Breast epithelium (tissue), 4 donors: ENCODE data around the gene EIF5A2. TPM values are rescaled to one million over a fixed set of nuclear protein-coding genes. Genes with fewer than 3 reads are reported as not detected.

ENCODE experiments used
- DNase-seq, 2 donors: peaks; one replicate each; pipeline ENCODE4 v3.0.0-alpha.2; 2019; ENCODE audit warnings: low spot score in 2 of 2
- H3K27ac ChIP-seq, 2 donors: fragments of 200-600 bp; sonication (generic) in 1 of 2; one replicate each; pipeline ENCODE4 v1.5.1; 2016 to 2019; ENCODE audit warnings: mild to moderate bottlenecking in 1 of 2
- H3K27me3 ChIP-seq, 2 donors: fragments of 200-600 bp; sonication (generic) in 1 of 2; one replicate each; pipeline versions ENCODE4 v1.5.1 to v1.6.0; 2017 to 2019; ENCODE audit warnings: control low read depth in 1 of 2, mild to moderate bottlenecking in 1 of 2
- H3K36me3 ChIP-seq: fragments of 200-600 bp; one replicate; pipeline ENCODE4 v1.5.1; 2019
- H3K4me1 ChIP-seq, 2 donors: fragments of 200-600 bp; sonication (generic); one replicate each; pipeline ENCODE4 v1.5.1; 2016 to 2019; ENCODE audit warnings: control low read depth in 1 of 2
- H3K4me3 ChIP-seq, 3 donors: fragments of 200-600 bp; sonication (generic); 1 replicate in 2 of 3; 2 replicates in 1 of 3; pipeline ENCODE4 v1.5.1; 2016 to 2019; ENCODE audit warnings: mild to moderate bottlenecking in 3 of 3, moderate library complexity in 2 of 3
- H3K9me3 ChIP-seq, 2 donors: fragments of 200-600 bp; sonication (generic) in 1 of 2; one replicate each; pipeline ENCODE4 v1.5.1; 2016 to 2019; ENCODE audit warnings: control low read depth in 1 of 2
- CTCF ChIP-seq, 3 donors: fragments of 450-650 bp; IDR thresholded peaks; one replicate each; pipeline ENCODE4 v1.5.1; 2016 to 2017; ENCODE audit warnings: antibody characterized with exemption in 3 of 3, mild to moderate bottlenecking in 3 of 3, moderate library complexity in 3 of 3
- POLR2A ChIP-seq: fragments of 450-650 bp; IDR thresholded peaks from one replicate; pipeline ENCODE4 v1.6.1; 2016; ENCODE audit warnings: antibody characterized with exemption, mild to moderate bottlenecking, moderate library complexity
- POLR2AphosphoS5 ChIP-seq, 3 donors: sonication (generic); formaldehyde crosslinking; IDR thresholded peaks; one replicate each; pipeline ENCODE4 v1.6.1; 2017; ENCODE audit warnings: antibody characterized with exemption in 3 of 3
- intact Hi-C: fragments of 100-400 bp; cut with DNase I; formaldehyde crosslinking; loops from one replicate; pipeline ENCODE4 v1.15.1; 2023; ENCODE audit warnings: low total_unique reads
- total RNA-seq, 3 donors: library from RNA; depleted of rRNA; stranded (reverse); fragments of >200 nt; gene quantifications; one replicate each; pipeline ENCODE4 v1.1.0, GENCODE V29; 2016

The EIF5A2 gene
- 1 to 10 TPM; 4.7 to 7.4 (median 5.2) TPM for total RNA-seq

DNA sequence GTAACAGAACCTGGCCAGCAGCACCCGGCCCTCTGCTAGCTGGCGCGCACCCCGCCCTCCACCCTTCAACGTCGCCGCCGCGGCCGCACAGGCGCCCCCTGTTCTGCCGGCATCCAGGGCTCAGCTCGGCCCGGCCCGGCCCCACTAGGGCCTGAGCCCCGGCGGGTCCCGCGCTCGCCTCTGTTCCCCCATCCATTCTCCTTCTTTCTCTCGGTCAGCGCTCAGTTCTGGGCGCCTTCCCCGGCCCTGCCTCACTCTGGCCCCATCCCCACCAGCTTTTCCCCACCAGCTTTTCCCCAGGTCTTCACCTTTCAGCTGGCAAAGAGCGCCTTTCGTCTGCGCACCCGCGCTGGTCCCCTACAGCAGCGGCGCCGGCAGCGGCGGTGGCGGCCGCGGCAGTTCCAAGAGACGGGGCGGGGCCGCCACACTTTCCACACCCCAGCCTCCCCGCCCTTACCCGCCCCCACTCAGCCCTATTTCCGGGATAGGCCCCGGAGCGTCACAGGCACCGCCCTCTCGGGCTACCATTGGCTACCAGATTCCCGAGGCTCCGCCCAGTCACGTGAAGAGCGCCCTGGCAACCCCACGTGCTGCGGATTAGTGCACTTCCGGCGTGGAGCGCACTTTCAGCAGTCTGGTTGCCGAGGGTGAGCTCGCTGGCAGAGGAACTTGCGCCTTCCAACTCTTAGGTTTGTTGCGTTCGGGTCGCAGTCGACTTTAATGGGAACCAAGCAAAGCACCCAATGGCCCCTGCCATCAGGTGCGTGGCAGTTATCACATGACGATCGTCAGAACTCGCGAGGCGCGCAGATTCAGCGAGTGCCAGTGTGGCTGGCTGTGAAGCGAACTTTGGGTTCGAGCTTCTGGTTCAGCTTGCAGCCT lies at the start of gene EIF5A2:
Gene EIF5A2 (minus strand): TSS at position 403 of the 882 bp plus-strand sequence. CDS start 831 bp downstream, outside the sequence.
- Histone ChIP-seq H3K36me3 (no peaks in the 10 kb centered on the region), H3K27me3 (no peaks in the 10 kb centered on the region), H3K27ac (peak within 1 kb of the TSS; percentile 57 to 63), H3K4me3 (peak within 1 kb of the TSS; percentile 72 to 74 (median 73)), H3K9me3 (peaks cover 7 to 25% of the 10 kb centered on the region in 2 donors), H3K4me1 (no peaks in the 10 kb centered on the region)
- TF ChIP-seq CTCF (IDR thresholded peaks at IDR 0.05) (no peak), POLR2AphosphoS5 (IDR thresholded peaks at IDR 0.05) (peak; percentile 37 to 92 (median 52)), POLR2A (peak; percentile 12)
- intact Hi-C loops = no loop called here
- peak; percentile 87 to 88 for DNase-seq

- DNase-seq = no peak
- no peak for TF ChIP-seq CTCF (IDR thresholded peaks at IDR 0.05)
- TF ChIP-seq POLR2AphosphoS5 (IDR thresholded peaks at IDR 0.05) = no peak
- no peak for TF ChIP-seq POLR2A
- H3K27ac ChIP-seq = no peak overlapping the region
- no peaks in the 10 kb centered on the region for H3K36me3 ChIP-seq
- intact Hi-C loops = no loop called here
- H3K4me1 ChIP-seq = no peaks in the 10 kb centered on the region
- no peaks in the 10 kb centered on the region for H3K27me3 ChIP-seq
- no peak overlapping the region for H3K4me3 ChIP-seq
- H3K9me3 ChIP-seq = no peaks in the 10 kb centered on the region
Measured at GRCh38 chr3:170956647-170957046, 48.2 kb upstream of the EIF5A2 start.

GRCh38 chr3:170953736-170954135 lies 45.3 kb upstream of the EIF5A2 start:
- no peaks in the 10 kb centered on the region for H3K4me1 ChIP-seq
- H3K9me3 ChIP-seq = no peaks in the 10 kb centered on the region
- no peak overlapping the region for H3K27ac ChIP-seq
- intact Hi-C loops = no loop called here
- no peaks in the 10 kb centered on the region for H3K27me3 ChIP-seq
- DNase-seq = no peak
- no peaks in the 10 kb centered on the region for H3K36me3 ChIP-seq
- no peak overlapping the region for H3K4me3 ChIP-seq
- no peak for TF ChIP-seq CTCF (IDR thresholded peaks at IDR 0.05)
- no peak for TF ChIP-seq POLR2AphosphoS5 (IDR thresholded peaks at IDR 0.05)
- no peak for TF ChIP-seq POLR2A

DNA sequence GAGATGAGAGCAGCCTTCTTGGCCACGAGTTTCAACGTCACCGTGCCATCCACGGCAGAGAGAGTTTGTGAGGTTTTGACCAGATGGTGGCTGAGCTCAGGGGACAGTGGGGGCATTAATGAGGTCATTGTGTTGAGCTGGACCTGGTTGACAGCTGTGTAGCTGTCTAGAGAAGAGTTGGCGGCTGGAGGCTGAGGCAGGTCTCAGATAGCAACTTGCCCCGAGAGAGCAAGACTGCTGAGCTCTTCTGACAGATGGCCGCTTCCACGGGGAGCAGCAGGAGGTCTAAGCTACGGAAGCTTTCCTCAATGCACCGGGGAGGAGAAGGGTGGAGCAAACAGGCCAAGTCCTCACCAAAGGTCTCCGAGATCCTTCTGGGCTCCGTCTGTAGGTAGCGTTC lies 44.8 kb upstream of the EIF5A2 start:
- Histone ChIP-seq H3K9me3 (no peaks in the 10 kb centered on the region), H3K36me3 (no peaks in the 10 kb centered on the region), H3K27ac (no peak overlapping the region), H3K27me3 (no peaks in the 10 kb centered on the region), H3K4me1 (no peaks in the 10 kb centered on the region), H3K4me3 (no peak overlapping the region)
- intact Hi-C loops = no loop called here
- no peak for TF ChIP-seq POLR2AphosphoS5 (IDR thresholded peaks at IDR 0.05)
- TF ChIP-seq CTCF (IDR thresholded peaks at IDR 0.05) = no peak
- TF ChIP-seq POLR2A = no peak
- DNase-seq = no peak

DNA sequence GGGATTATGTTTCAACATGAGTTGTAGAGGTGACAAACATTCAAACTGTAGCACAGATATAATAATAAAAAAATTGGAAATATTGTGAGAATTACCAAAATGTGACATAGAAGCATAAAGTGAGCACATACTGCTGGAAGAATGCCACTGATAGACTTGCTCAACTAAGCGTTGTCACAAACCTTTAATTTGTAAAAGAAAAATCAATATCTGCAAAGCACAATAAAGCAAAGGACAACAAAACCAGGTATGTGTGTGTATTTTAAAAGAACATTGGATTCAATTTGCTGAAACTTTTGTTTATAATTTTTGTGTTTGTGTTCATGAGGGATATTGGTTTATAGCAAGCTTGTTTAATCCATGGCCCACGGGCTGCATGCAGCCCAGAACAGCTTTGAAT lies 40.8 kb upstream of the EIF5A2 start:
- TF ChIP-seq POLR2AphosphoS5 (IDR thresholded peaks at IDR 0.05) = no peak
- no peak for TF ChIP-seq POLR2A
- TF ChIP-seq CTCF (IDR thresholded peaks at IDR 0.05) = no peak
- Histone ChIP-seq H3K27me3 (no peaks in the 10 kb centered on the region), H3K4me3 (no peak overlapping the region), H3K4me1 (no peaks in the 10 kb centered on the region), H3K36me3 (no peaks in the 10 kb centered on the region), H3K9me3 (no peaks in the 10 kb centered on the region), H3K27ac (no peak overlapping the region)
- intact Hi-C loops = no loop called here
- no peak for DNase-seq
